Measurements from ENCODE around the gene TMEM98. TPM values are rescaled to one million over a fixed set of nuclear protein-coding genes. Genes with fewer than 3 reads are reported as not detected.
"Not testable (repeated sequence)": the region's sequence is repeated elsewhere in the genome, so short reads cannot be mapped to it uniquely, and the experiment has no call there.

The TMEM98 gene
- total and polyA plus RNA-seq, 2 of the 4 experiments (the other 2 are of a cell fraction), result 173 to 195 TPM

- H3K79me1 ChIP-seq (ENCODE audit: low read depth in 1 of 2, low read length in 2 of 2); BruUV-seq (replicated peaks); H3K27me3 ChIP-seq (ENCODE audit: control insufficient read depth, insufficient read depth, low read length); H3K4me1 ChIP-seq (ENCODE audit: control insufficient read depth, insufficient read depth, low read length); H3K23ac ChIP-seq (ENCODE audit: low read depth, low read length); H2AFZ ChIP-seq (replicated peaks; ENCODE audit: low read length, poor library complexity); H2BK15ac ChIP-seq (ENCODE audit: low read depth, low read length); in situ Hi-C loops (cut with MboI; ENCODE audit: low sequenced_read_pairs); H3K4me2 ChIP-seq (ENCODE audit: low read depth, low read length); H3K4me3 ChIP-seq (ENCODE audit: insufficient read depth, low read depth, low read length); H2BK5ac ChIP-seq (ENCODE audit: low read depth, low read length, poor library complexity, severe bottlenecking); intact Hi-C loops (cut with micrococcal nuclease); H4K8ac ChIP-seq (ENCODE audit: low read depth in 2 of 2, low read length in 2 of 2); H2BK20ac ChIP-seq (ENCODE audit: low read depth, low read length); H3K9ac ChIP-seq (ENCODE audit: low read depth, low read length); H3K9me1 ChIP-seq (ENCODE audit: insufficient read depth, low read length); H3K4ac ChIP-seq (ENCODE audit: low read depth, low read length); H2AK9ac ChIP-seq (replicated peaks; ENCODE audit: low read depth, low read length, poor library complexity); H2AK5ac ChIP-seq (ENCODE audit: low read depth, low read length); POLR2A ChIA-PET (ENCODE audit: unreplicated experiment); ATAC-seq (ENCODE audit: low read depth); H4K20me1 ChIP-seq (ENCODE audit: insufficient read depth, low read length); H4K5ac ChIP-seq (ENCODE audit: low read depth, low read length); H3K56ac ChIP-seq (ENCODE audit: extremely low read depth, insufficient read depth, low read length); dilution Hi-C loops (cut with HindIII; ENCODE audit: low sequenced_read_pairs, unreplicated experiment); H3K27ac ChIP-seq (ENCODE audit: insufficient read depth, low read length); H4K91ac ChIP-seq (ENCODE audit: insufficient read depth, low read depth, low read length); H2BK120ac ChIP-seq (ENCODE audit: low read depth, low read length); H3K9me3 ChIP-seq (ENCODE audit: control insufficient read depth, insufficient read depth, low read length); H3K18ac ChIP-seq (ENCODE audit: low read depth, low read length); H3K36me3 ChIP-seq (ENCODE audit: control insufficient read depth, insufficient read depth, low read length); H3K14ac ChIP-seq (replicated peaks; ENCODE audit: low read depth, low read length); CTCF ChIA-PET; DNase-seq: not testable (repeated sequence)
- WGBS, 2 experiments (ENCODE audit: extremely low coverage in 2 of 2, insufficient read length in 1 of 2), result no CpG with 5 or more reads among the region's 4 CpGs
Measured at GRCh38 chr17:32969231-32969630, 41.3 kb downstream of the TMEM98 start.

Data from IMR-90 (cell line).